Coronary artery (tissue), 2 donors: ENCODE measurements around the gene ATL1.
A peak's percentile ranks its signal among the peaks of the same experiment; 100 is the strongest.
"Not testable (repeated sequence)": the region's sequence is repeated elsewhere in the genome, so short reads cannot be mapped to it uniquely, and the experiment has no call there.

Source experiments
- DNase-seq: peaks from one replicate; pipeline ENCODE4 v3.0.0-alpha.2; 2017; ENCODE audit warnings: low spot score
- H3K27ac ChIP-seq, 2 donors: fragments of 200-600 bp; sonication (generic); one replicate each; pipeline ENCODE4 v1.5.1; 2016 to 2019
- H3K4me3 ChIP-seq: fragments of 200-600 bp; sonication (generic); 2 replicates; pipeline ENCODE4 v1.5.1; 2016; ENCODE audit warnings: mild to moderate bottlenecking, moderate library complexity
- CTCF ChIP-seq: fragments of 200-600 bp; sonication (generic); IDR thresholded peaks from one replicate; pipeline ENCODE4 v1.5.1; 2019; ENCODE audit warnings: antibody characterized with exemption

The ATL1 gene

DNA sequence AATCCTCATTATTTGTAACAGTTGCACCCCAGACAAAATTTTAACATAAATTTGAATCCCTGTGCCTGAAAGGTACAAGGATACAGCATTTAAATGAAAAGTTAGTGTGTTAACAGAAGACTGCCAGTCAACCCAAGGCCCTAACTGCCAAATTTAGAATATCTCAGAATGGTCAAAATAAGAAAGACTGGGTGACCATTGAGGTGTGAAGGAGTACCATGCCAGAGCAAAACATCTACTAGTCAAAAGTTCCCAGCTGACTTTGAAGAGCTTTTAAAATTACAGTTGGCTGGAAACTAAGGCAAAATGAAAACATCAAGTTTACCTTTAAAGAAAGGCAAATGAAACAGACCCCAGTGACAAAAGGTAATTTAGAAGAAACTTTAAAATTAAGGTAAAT, 89.7 kb downstream of the ATL1 start:
- no peak overlapping the region for H3K27ac ChIP-seq
- no peak overlapping the region for H3K4me3 ChIP-seq
- no peak for TF ChIP-seq CTCF
- DNase-seq: no peak

GRCh38 chr14:50656776-50657175, 96.8 kb downstream of the ATL1 start:
- no peak for TF ChIP-seq CTCF
- DNase-seq: no peak
- no peak overlapping the region for H3K27ac ChIP-seq
- H3K4me3 ChIP-seq: no peak overlapping the region

- TF ChIP-seq CTCF: no peak
- Histone ChIP-seq H3K4me3 (peak overlapping the region; percentile 44), H3K27ac (peak overlapping the region; percentile 1 to 54)
- no peak for DNase-seq
Observed at GRCh38 chr14:50657753-50658152, 97.8 kb downstream of the ATL1 start.

- H3K4me3 ChIP-seq: peak overlapping the region; percentile 44
- TF ChIP-seq CTCF: no peak
- no peak for DNase-seq
- peak overlapping the region in 1 of 2 donors; percentile 54 for H3K27ac ChIP-seq
Observed at GRCh38 chr14:50658203-50658602, 98.3 kb downstream of the ATL1 start.

DNA sequence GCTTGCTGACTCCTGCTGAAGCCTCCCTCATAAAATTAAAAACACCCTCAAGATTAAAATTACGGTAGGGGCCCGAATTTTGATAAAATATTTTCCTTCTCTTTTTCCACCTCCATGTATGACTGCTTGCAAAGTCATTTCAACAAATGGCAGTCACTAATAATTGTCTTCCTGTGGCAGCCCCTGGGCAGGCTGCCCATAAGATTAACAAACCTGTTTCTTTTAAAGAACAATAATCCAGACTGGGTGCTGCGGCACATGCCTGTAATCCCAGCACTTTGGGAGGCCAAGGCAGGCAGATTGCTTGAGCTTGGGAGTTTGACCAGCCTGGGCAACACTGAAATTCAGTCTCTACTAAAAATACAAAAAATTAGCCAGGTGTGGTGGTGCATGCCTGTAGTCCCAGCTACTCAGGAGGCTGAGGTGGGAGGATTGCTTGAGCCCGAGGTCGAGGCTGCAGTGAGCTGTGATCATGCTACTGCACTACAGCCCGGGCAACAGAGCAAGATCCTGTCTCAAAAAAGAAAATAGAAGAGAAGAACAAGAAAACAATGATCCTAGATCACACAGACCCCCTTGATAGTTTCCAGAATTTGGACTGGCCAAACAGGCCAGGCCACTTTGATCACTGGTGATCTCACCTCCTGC, 99.5 kb downstream of the ATL1 start:
- DNase-seq: no peak
- Histone ChIP-seq H3K4me3 (no peak overlapping the region), H3K27ac (no peak overlapping the region)
- no peak for TF ChIP-seq CTCF

- DNase-seq, H3K4me3 ChIP-seq, H3K27ac ChIP-seq: not testable (repeated sequence)
Observed at GRCh38 chr14:50664579-50664978, 104.6 kb downstream of the ATL1 start.

GRCh38 chr14:50665300-50665699, 105.4 kb downstream of the ATL1 start:
- H3K4me3 ChIP-seq: peak overlapping the region; percentile 4
- not testable (repeated sequence) for DNase-seq, H3K27ac ChIP-seq

GRCh38 chr14:50666772-50667683, 107.1 kb downstream of the ATL1 start:
- DNase-seq: no peak
- Histone ChIP-seq H3K27ac (peak overlapping the region; percentile 96 to 99), H3K4me3 (peak overlapping the region; percentile 85)
- no peak for TF ChIP-seq CTCF
